T-helper 17 cell (primary cell): ENCODE results near the gene KSR2. TPM values are rescaled to one million over a fixed set of nuclear protein-coding genes. Genes with fewer than 3 reads are reported as not detected.
"Not testable (repeated sequence)": the region's sequence is repeated elsewhere in the genome, so short reads cannot be mapped to it uniquely, and the experiment has no call there.

ENCODE experiments used
- ATAC-seq: fragments of 150-1000 bp; cut with Tn5 transposase; 2 replicates; pipeline ENCODE4 v1.10.0; 2021; ENCODE audit warnings: mild to moderate bottlenecking, moderate library complexity
- DNase-seq, 3 donors: peaks; one replicate each; pipeline versions ENCODE4 v3.0.0 to v3.0.0-alpha.2; 2020 to 2021
- H3K9me3 ChIP-seq: one replicate; pipeline ENCODE4 v1.7.0; 2013; ENCODE audit warnings: low read length, mild to moderate bottlenecking; ENCODE audit not compliant: control insufficient read depth, poor library complexity, severe bottlenecking
- H3K27ac Mint-ChIP-seq: one replicate; pipeline ENCODE4 v1.8.0; 2022; ENCODE audit warnings: mild to moderate bottlenecking, moderate library complexity, mixed read lengths
- H3K27me3 Mint-ChIP-seq: one replicate; pipeline ENCODE4 v1.8.0; 2022; ENCODE audit warnings: mixed read lengths
- H3K36me3 Mint-ChIP-seq: one replicate; pipeline ENCODE4 v1.8.0; 2022; ENCODE audit warnings: low read depth, mixed read lengths
- H3K4me1 Mint-ChIP-seq: one replicate; pipeline ENCODE4 v1.8.0; 2022; ENCODE audit warnings: mild to moderate bottlenecking, mixed read lengths
- H3K4me3 Mint-ChIP-seq: one replicate; pipeline ENCODE4 v1.8.0; 2022; ENCODE audit warnings: mild to moderate bottlenecking, moderate library complexity, mixed read lengths
- total RNA-seq, 4 donors: library from RNA in 2 of 4; stranded (reverse) in 2 of 4; gene quantifications; one replicate each; pipeline ENCODE4 v1.2.3 and lab custom pipeline; 2022 to 2026

KSR2 gene
- total RNA-seq, 2 donors from 2014 or later, result 0.05 to 0.10 TPM

GRCh38 chr12:117876436-117876816, 92.4 kb downstream of the KSR2 start:
- H3K27ac Mint-ChIP-seq, result peak overlapping the region; percentile 87

GRCh38 chr12:117875744-117876435, 92.9 kb downstream of the KSR2 start:
- Mint-ChIP-seq H3K27me3 (peaks cover 16% of the 10 kb centered on the region), H3K4me3 (peak overlapping the region; percentile 80), H3K27ac (peak overlapping the region; percentile 87), H3K36me3 (no peaks in the 10 kb centered on the region), H3K4me1 (peaks cover 8% of the 10 kb centered on the region)
- no peaks in the 10 kb centered on the region for H3K9me3 ChIP-seq
- peak; percentile 25 to 50 (median 43) for DNase-seq
- peak; percentile 82 for ATAC-seq

More at GRCh38 chr12:117876436-117876816, 92.4 kb downstream of the KSR2 start:
- no peak for DNase-seq
- Mint-ChIP-seq H3K4me3 (peak overlapping the region; percentile 80), H3K4me1 (peaks cover 8% of the 10 kb centered on the region), H3K36me3 (no peaks in the 10 kb centered on the region), H3K27me3 (peaks cover 16% of the 10 kb centered on the region)
- no peak for ATAC-seq
- H3K9me3 ChIP-seq, result no peaks in the 10 kb centered on the region

- H3K36me3 Mint-ChIP-seq, result no peaks in the 10 kb centered on the region
- DNase-seq (peak; percentile 37 to 65 (median 46)), ATAC-seq (peak; percentile 50)
- H3K4me3 Mint-ChIP-seq, result peak overlapping the region; percentile 73
- H3K27me3 Mint-ChIP-seq, result peaks cover 16% of the 10 kb centered on the region
- peaks cover 8% of the 10 kb centered on the region for H3K4me1 Mint-ChIP-seq
- H3K27ac Mint-ChIP-seq, result peak overlapping the region; percentile 87
- no peaks in the 10 kb centered on the region for H3K9me3 ChIP-seq
Observed at GRCh38 chr12:117874842-117875434, 93.9 kb downstream of the KSR2 start.

GRCh38 chr12:117874198-117874597, 94.6 kb downstream of the KSR2 start:
- Mint-ChIP-seq H3K4me3 (peak overlapping the region; percentile 1), H3K27me3 (peaks cover 16% of the 10 kb centered on the region)
- DNase-seq, H3K27ac Mint-ChIP-seq, H3K4me1 Mint-ChIP-seq, ATAC-seq, H3K9me3 ChIP-seq, H3K36me3 Mint-ChIP-seq: not testable (repeated sequence)

- DNase-seq, result no peak
- ATAC-seq, result no peak
- no peak overlapping the region for H3K4me3 Mint-ChIP-seq
- no peak overlapping the region for H3K27ac Mint-ChIP-seq
- no peaks in the 10 kb centered on the region for H3K9me3 ChIP-seq
- no peaks in the 10 kb centered on the region for H3K36me3 Mint-ChIP-seq
- H3K4me1 Mint-ChIP-seq, result peaks cover 8% of the 10 kb centered on the region
- peaks cover 16% of the 10 kb centered on the region for H3K27me3 Mint-ChIP-seq
Observed at GRCh38 chr12:117872546-117873169, 96.1 kb downstream of the KSR2 start.

- no peaks in the 10 kb centered on the region for H3K9me3 ChIP-seq
- H3K4me1 Mint-ChIP-seq, result no peaks in the 10 kb centered on the region
- DNase-seq, result no peak
- H3K27ac Mint-ChIP-seq, result no peak overlapping the region
- H3K36me3 Mint-ChIP-seq, result no peaks in the 10 kb centered on the region
- no peak for ATAC-seq
- peaks cover 5% of the 10 kb centered on the region for H3K27me3 Mint-ChIP-seq
- H3K4me3 Mint-ChIP-seq, result no peak overlapping the region
Observed at GRCh38 chr12:117869551-117869950, 99.2 kb downstream of the KSR2 start.

- no peak for DNase-seq
- Mint-ChIP-seq H3K27me3 (peaks cover 22% of the 10 kb centered on the region), H3K4me3 (no peak overlapping the region), H3K4me1 (no peaks in the 10 kb centered on the region), H3K27ac (no peak overlapping the region), H3K36me3 (no peaks in the 10 kb centered on the region)
- ATAC-seq, result no peak
- no peaks in the 10 kb centered on the region for H3K9me3 ChIP-seq
Observed at GRCh38 chr12:117867348-117867747, 101.4 kb downstream of the KSR2 start.

- H3K4me3 Mint-ChIP-seq, result no peak overlapping the region
- H3K36me3 Mint-ChIP-seq, result no peaks in the 10 kb centered on the region
- no peak overlapping the region for H3K27ac Mint-ChIP-seq
- ATAC-seq (no peak), DNase-seq (no peak)
- no peaks in the 10 kb centered on the region for H3K9me3 ChIP-seq
- H3K4me1 Mint-ChIP-seq, result no peaks in the 10 kb centered on the region
- H3K27me3 Mint-ChIP-seq, result peaks cover 22% of the 10 kb centered on the region
Observed at GRCh38 chr12:117865505-117865904, 103.3 kb downstream of the KSR2 start.

GRCh38 chr12:117863002-117863709, 105.6 kb downstream of the KSR2 start:
- no peaks in the 10 kb centered on the region for H3K9me3 ChIP-seq
- Mint-ChIP-seq H3K36me3 (no peaks in the 10 kb centered on the region), H3K4me3 (no peak overlapping the region), H3K27ac (peak overlapping the region; percentile 45), H3K4me1 (no peaks in the 10 kb centered on the region), H3K27me3 (peaks cover 29% of the 10 kb centered on the region)
- DNase-seq (no peak), ATAC-seq (no peak)

- no peaks in the 10 kb centered on the region for H3K4me1 Mint-ChIP-seq
- no peak overlapping the region for H3K27ac Mint-ChIP-seq
- DNase-seq, result no peak
- no peak for ATAC-seq
- no peaks in the 10 kb centered on the region for H3K9me3 ChIP-seq
- peaks cover 34% of the 10 kb centered on the region for H3K27me3 Mint-ChIP-seq
- H3K36me3 Mint-ChIP-seq, result no peaks in the 10 kb centered on the region
- H3K4me3 Mint-ChIP-seq, result no peak overlapping the region
Observed at GRCh38 chr12:117861691-117862090, 107.1 kb downstream of the KSR2 start.

GRCh38 chr12:117860787-117861290, 108.0 kb downstream of the KSR2 start:
- DNase-seq, H3K4me1 Mint-ChIP-seq, ATAC-seq, H3K4me3 Mint-ChIP-seq, H3K9me3 ChIP-seq, H3K36me3 Mint-ChIP-seq, H3K27ac Mint-ChIP-seq: not testable (repeated sequence)
- H3K27me3 Mint-ChIP-seq, result peaks cover 38% of the 10 kb centered on the region

- ATAC-seq (no peak), DNase-seq (no peak)
- H3K9me3 ChIP-seq, result no peaks in the 10 kb centered on the region
- Mint-ChIP-seq H3K4me3 (no peak overlapping the region), H3K27ac (no peak overlapping the region), H3K4me1 (no peaks in the 10 kb centered on the region), H3K36me3 (no peaks in the 10 kb centered on the region), H3K27me3 (peaks cover 40% of the 10 kb centered on the region)
Observed at GRCh38 chr12:117860111-117860510, 108.7 kb downstream of the KSR2 start.
